Pancreas (tissue), 10 donors: Measurements from ENCODE around the gene POU2AF2. TPM values are rescaled to one million over a fixed set of nuclear protein-coding genes. Genes with fewer than 3 reads are reported as not detected.

Source experiments
- ATAC-seq, 4 donors: fragments of 200-7000 bp; cut with Tn5 transposase; one replicate each; pipeline versions ENCODE4 v1.8.0 to v1.9.1; 2020; ENCODE audit warnings: mild to moderate bottlenecking in 4 of 4, moderate library complexity in 4 of 4
- DNase-seq, 6 donors: peaks; one replicate each; pipeline ENCODE4 v3.0.0-alpha.2; 2020
- FAIRE-seq: peaks from 2 replicates; lab custom pipeline; 2012; peaks lifted over from hg19 to GRCh38; lab: Jason Lieb, UNC
- H3K27ac ChIP-seq, 4 donors: fragments of 200-600 bp; sonication (generic); 1 replicate in 3 of 4; 2 replicates in 1 of 4; pipeline versions ENCODE4 v1.5.0 to v1.8.0; 2020
- H3K27me3 ChIP-seq, 4 donors: fragments of 200-600 bp; one replicate each; pipeline ENCODE4 v1.8.0; 2021
- H3K36me3 ChIP-seq, 3 donors: fragments of 200-600 bp; sonication (generic) in 1 of 3; one replicate each; pipeline versions ENCODE4 v1.5.0 to v1.8.0; 2020 to 2021
- H3K4me1 ChIP-seq, 3 donors: fragments of 200-600 bp; one replicate each; pipeline ENCODE4 v1.8.0; 2021
- H3K4me3 ChIP-seq, 4 donors: fragments of 200-600 bp; sonication (generic) in 2 of 4; one replicate each; pipeline versions ENCODE4 v1.5.0 to v1.8.0; 2020 to 2021
- H3K9me3 ChIP-seq, 4 donors: fragments of 200-600 bp; one replicate each; pipeline ENCODE4 v1.8.0; 2021
- WGBS, 2 donors: extraction: QIAGEN DNeasy Blood & Tissue Kit; methylation state at CpG; one replicate each; pipeline ENCODE4 v1.1.7; 2013; 5-methylcytosine and 5-hydroxymethylcytosine counted together
- intact Hi-C, 3 donors: fragments of 100-400 bp; cut with DNase I; formaldehyde crosslinking; loops; one replicate each; pipeline versions ENCODE4 v1.11.1 to v1.14.2; 2022
- polyA plus RNA-seq, 2 donors: library from polyadenylated mRNA; stranded (reverse); fragments of 200-250 nt; gene quantifications; one replicate each; pipeline ENCODE4 v1.2.3, GENCODE V29; 2013
- total RNA-seq, 6 donors: library from RNA; stranded (reverse); fragmentation: NEBNext Ultra II Directional in 4 of 6; extraction: Animal tissue kit (Norgen Biotek cat#: 25700) in 4 of 6; gene quantifications; one replicate each; pipeline versions ENCODE4 v1.2.1 to v1.2.4, GENCODE V29; 2021 to 2023
- TF ChIP-seq, protein P1 (sequence below), 4 donors: fragments of 200-600 bp; sonication (generic) in 3 of 4; IDR thresholded peaks; one replicate each; pipeline versions ENCODE4 v1.5.0 to v1.8.0; 2021; ENCODE audit warnings: antibody characterized with exemption in 4 of 4
- donor health status: healthy with polysubstance abuse.
- donor health status: DM: no; HTN: no; CAD: no; lungs with moderate emphysema.
- donor health status: DM: no; HTN: no; CAD: no.
- donor health status: control.
- donor health status: control.
- donor health status: Bipolar disorder and iron deficiency.
- donor health status: DM: yes; HTN: yes; CAD: no.
- donor health status: DM: no; HTN: no; CAD: no.
- donor health status: DM: no; HTN: no; CAD: no.
- donor health status: DM: yes; HTN: yes; CAD: no.

POU2AF2 gene
- total and polyA plus RNA-seq, 8 donors, result 0.16 to 1.9 (median 0.24) TPM

DNA sequence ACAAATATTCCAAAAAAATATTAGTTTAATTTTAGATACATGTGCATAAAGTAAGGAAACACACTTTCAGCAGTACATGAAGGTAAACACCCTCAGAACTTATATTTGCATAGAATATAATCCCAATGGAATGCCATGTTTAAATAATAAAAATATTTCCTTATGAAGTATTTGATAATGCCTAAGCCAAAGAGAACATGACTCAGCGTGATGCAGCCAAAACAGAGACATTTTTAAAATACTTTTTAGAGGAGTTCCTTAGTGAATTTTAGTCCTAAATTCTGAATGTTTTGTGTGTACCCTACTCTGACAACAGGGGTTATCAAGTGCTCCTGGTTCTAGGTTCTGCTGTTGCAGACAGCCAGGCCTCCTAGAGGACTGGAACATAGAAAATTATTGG, 39.1 kb upstream of the POU2AF2 start:
- WGBS, 2 donors, result 30 to 41% methylated on average over 1 of the region's 1 CpG
- peak in 1 of 4 donors; percentile 12 for ATAC-seq
- FAIRE-seq, result no peak
- no peaks in the 10 kb centered on the region for H3K4me1 ChIP-seq
- TF ChIP-seq, protein P1, sequence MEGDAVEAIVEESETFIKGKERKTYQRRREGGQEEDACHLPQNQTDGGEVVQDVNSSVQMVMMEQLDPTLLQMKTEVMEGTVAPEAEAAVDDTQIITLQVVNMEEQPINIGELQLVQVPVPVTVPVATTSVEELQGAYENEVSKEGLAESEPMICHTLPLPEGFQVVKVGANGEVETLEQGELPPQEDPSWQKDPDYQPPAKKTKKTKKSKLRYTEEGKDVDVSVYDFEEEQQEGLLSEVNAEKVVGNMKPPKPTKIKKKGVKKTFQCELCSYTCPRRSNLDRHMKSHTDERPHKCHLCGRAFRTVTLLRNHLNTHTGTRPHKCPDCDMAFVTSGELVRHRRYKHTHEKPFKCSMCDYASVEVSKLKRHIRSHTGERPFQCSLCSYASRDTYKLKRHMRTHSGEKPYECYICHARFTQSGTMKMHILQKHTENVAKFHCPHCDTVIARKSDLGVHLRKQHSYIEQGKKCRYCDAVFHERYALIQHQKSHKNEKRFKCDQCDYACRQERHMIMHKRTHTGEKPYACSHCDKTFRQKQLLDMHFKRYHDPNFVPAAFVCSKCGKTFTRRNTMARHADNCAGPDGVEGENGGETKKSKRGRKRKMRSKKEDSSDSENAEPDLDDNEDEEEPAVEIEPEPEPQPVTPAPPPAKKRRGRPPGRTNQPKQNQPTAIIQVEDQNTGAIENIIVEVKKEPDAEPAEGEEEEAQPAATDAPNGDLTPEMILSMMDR (IDR thresholded peaks at IDR 0.05), result no peak
- no peak overlapping the region for H3K27ac ChIP-seq
- DNase-seq, result no peak
- no peak overlapping the region for H3K4me3 ChIP-seq
- no peaks in the 10 kb centered on the region for H3K9me3 ChIP-seq
- H3K27me3 ChIP-seq, result no peaks in the 10 kb centered on the region
- intact Hi-C loops, result no loop called here
- H3K36me3 ChIP-seq, result no peaks in the 10 kb centered on the region

DNA sequence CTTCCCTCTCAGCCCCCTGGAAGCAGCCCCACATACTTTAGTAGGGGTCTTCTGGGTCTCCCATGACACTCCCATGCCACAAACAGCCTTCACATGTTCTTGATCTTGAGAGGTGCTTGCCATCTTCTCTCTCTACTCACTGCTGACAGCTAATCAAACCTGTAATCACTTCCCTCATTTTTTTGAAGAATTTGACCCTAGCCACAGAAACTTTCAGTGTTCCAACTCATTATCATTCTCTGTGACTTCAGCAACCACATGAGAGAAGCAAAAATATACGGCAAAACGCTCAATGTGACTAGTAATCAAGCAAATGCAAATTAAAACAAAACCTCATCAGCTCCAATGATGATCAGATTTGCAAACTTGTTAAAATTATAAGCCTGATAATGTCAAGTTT, 38.3 kb upstream of the POU2AF2 start:
- Histone ChIP-seq H3K9me3 (no peaks in the 10 kb centered on the region), H3K4me1 (no peaks in the 10 kb centered on the region), H3K36me3 (no peaks in the 10 kb centered on the region), H3K27me3 (no peaks in the 10 kb centered on the region), H3K27ac (no peak overlapping the region), H3K4me3 (no peak overlapping the region)
- TF ChIP-seq, protein P1 (IDR thresholded peaks at IDR 0.05), result no peak
- ATAC-seq, result no peak
- 92 to 94% methylated on average over 2 of the region's 2 CpGs for WGBS, 2 donors
- no peak for FAIRE-seq
- intact Hi-C loops, result no loop called here
- DNase-seq, result no peak

DNA sequence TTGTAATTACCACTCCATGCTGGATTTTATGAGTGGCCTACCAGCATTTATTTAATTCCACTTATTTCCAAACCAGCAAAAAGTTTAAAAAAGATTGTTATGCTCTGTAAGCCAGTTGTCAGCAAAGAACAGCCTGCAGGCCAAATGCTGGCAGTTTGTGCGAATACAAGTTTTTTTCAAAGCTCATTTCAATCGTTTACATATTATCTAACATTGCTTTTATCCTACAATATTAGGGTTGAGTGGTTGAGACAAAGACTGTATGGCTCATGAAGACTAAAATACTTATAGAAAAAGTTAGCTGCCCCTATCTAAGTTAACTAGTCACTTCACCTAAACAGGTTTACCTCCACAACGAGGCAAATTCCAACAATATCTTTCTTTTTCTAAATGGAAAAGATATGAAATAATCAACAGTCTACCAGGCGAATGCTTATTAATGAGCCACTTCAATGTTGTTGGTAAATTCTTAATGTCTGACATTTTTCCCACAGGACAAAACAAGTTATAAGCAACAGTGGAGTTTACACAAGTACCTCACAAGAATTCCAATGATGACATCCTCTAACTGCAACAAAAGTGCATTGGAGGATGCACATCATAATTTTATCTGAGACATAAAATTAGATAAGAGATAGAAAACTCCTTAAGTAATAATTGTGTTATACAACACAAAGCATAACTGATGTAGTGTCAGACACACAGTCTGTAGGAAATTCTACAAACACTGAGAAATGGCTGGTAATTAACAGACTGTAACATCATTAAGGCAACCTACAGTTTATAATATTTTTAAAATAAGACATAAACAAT, 35.8 kb upstream of the POU2AF2 start:
- no peak overlapping the region for H3K27ac ChIP-seq
- ATAC-seq, result no peak
- FAIRE-seq, result no peak
- no peaks in the 10 kb centered on the region for H3K9me3 ChIP-seq
- DNase-seq, result no peak
- H3K36me3 ChIP-seq, result no peaks in the 10 kb centered on the region
- TF ChIP-seq, protein P1 (IDR thresholded peaks at IDR 0.05), result no peak
- WGBS, 2 donors, result 49 to 57% methylated on average over 4 of the region's 4 CpGs
- no peaks in the 10 kb centered on the region for H3K4me1 ChIP-seq
- H3K4me3 ChIP-seq, result no peak overlapping the region
- no peaks in the 10 kb centered on the region for H3K27me3 ChIP-seq
- intact Hi-C loops, result no loop called here

DNA sequence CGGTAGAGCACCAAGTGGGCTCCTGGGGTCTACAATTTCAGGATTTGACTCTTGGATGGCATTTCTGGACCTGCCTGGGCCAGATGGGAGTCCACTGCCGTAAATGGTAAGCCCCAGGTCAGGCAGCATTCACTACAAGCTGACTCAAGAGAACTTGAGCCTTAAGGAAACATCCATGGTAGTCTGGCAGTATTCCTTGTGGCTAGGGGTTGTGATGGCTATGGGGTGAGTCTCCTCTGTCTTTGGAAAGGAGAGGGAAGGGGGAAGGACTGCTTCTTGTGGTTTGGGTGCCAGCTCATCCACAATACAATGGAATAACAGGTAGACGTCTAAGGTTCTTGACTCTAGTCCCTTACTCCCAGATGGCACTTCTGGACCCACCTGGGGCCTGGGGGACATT, 32.3 kb upstream of the POU2AF2 start:
- FAIRE-seq, result no peak
- WGBS, 2 donors, result 79 to 83% methylated on average over 3 of the region's 3 CpGs
- TF ChIP-seq, protein P1 (IDR thresholded peaks at IDR 0.05), result no peak

DNA sequence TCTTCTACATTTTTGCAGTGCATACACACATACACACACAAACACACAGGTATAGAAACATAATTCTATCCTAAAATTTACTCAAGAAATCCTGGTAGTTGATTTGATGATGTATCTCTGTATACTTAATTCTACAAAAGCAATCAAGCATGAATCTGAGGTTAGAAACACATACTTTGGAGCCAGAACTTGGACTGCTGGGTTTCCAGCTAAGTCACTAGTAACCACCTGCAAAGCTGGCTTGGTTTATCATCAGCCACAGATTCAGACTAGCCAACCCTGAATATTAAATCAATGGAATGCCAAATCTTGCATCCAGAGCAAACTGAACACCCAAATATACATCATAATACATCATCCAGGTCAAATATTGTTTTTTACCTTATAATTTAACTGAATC, 24.8 kb upstream of the POU2AF2 start:
- no peak for DNase-seq
- H3K36me3 ChIP-seq, result no peaks in the 10 kb centered on the region
- no peak for FAIRE-seq
- no peak overlapping the region for H3K4me3 ChIP-seq
- TF ChIP-seq, protein P1 (IDR thresholded peaks at IDR 0.05), result no peak
- H3K27me3 ChIP-seq, result no peaks in the 10 kb centered on the region
- intact Hi-C loops, result loop anchor here in 1 of 3 donors (10.0 kb wide), 1 partner anchor 766 kb away; no protein-coding TSS in a partner anchor
- no peaks in the 10 kb centered on the region for H3K4me1 ChIP-seq
- no peak for ATAC-seq
- H3K9me3 ChIP-seq, result no peaks in the 10 kb centered on the region
- no peak overlapping the region for H3K27ac ChIP-seq

More for the DNA sequence above, 32.3 kb upstream of the POU2AF2 start:
- no peaks in the 10 kb centered on the region for H3K9me3 ChIP-seq
- DNase-seq (no peak), ATAC-seq (no peak)
- H3K36me3 ChIP-seq, result no peaks in the 10 kb centered on the region
- intact Hi-C loops, result no loop called here
- no peak overlapping the region for H3K27ac ChIP-seq
- no peaks in the 10 kb centered on the region for H3K27me3 ChIP-seq
- no peak overlapping the region for H3K4me3 ChIP-seq
- H3K4me1 ChIP-seq, result no peaks in the 10 kb centered on the region
